Measurements from ENCODE around the gene PDE9A. TPM values are rescaled to one million over a fixed set of nuclear protein-coding genes. Genes with fewer than 3 reads are reported as not detected.

Gene PDE9A
- total RNA-seq, 1 experiment from 2014 or later = 31.9 TPM

DNA sequence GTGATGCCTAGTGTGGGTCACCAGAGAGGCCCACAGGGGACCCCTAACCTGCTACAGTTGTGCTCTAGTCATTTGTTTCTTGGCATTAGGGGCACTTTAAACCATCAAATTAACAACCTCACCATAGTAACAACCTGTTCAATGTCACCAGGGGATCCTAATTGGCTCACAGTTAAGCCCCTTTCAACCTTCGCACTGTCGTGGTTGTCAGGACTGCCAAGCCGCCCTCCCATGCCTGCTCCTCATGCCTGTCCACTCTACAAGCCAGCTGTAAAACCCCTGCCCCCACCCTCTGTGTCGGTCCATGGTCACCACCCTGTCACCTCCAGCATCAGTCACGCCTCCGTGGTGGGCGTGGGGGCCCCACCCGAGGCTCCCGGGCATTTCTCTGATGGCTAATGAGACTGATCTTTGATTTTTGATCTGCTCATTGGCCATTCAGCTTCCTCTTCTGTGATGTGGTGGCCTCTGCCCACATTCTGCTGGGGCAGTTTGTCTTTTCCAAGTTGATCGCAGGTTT lies 129.4 kb downstream of the PDE9A start:
- peaks cover 45 to 51% of the 10 kb centered on the region in 2 experiments for H3K4me1 Mint-ChIP-seq
- no peak overlapping the region for H3K27ac Mint-ChIP-seq

More for the DNA sequence above, 129.4 kb downstream of the PDE9A start:
- H3K4ac ChIP-seq (ENCODE audit: low read depth, low read length) = no peak overlapping the region
- peaks cover 7% of the 10 kb centered on the region for H3K23me2 ChIP-seq (ENCODE audit: insufficient read length, low read depth, low read length, poor library complexity, severe bottlenecking)
- no peak overlapping the region for H4K91ac ChIP-seq (ENCODE audit: insufficient read length, low read depth, low read length)
- no peak overlapping the region for H3T11ph ChIP-seq (ENCODE audit: low read length)
- no peak overlapping the region for H2BK5ac ChIP-seq (ENCODE audit: insufficient read length, low read length)
- no peak overlapping the region for H3K18ac ChIP-seq (ENCODE audit: insufficient read length, low read depth, low read length)
- no peak for DNase-seq
- TF ChIP-seq, protein P1, sequence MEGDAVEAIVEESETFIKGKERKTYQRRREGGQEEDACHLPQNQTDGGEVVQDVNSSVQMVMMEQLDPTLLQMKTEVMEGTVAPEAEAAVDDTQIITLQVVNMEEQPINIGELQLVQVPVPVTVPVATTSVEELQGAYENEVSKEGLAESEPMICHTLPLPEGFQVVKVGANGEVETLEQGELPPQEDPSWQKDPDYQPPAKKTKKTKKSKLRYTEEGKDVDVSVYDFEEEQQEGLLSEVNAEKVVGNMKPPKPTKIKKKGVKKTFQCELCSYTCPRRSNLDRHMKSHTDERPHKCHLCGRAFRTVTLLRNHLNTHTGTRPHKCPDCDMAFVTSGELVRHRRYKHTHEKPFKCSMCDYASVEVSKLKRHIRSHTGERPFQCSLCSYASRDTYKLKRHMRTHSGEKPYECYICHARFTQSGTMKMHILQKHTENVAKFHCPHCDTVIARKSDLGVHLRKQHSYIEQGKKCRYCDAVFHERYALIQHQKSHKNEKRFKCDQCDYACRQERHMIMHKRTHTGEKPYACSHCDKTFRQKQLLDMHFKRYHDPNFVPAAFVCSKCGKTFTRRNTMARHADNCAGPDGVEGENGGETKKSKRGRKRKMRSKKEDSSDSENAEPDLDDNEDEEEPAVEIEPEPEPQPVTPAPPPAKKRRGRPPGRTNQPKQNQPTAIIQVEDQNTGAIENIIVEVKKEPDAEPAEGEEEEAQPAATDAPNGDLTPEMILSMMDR (conservative IDR thresholded peaks at IDR 0.05) = no peak
- H3K9me3 Mint-ChIP-seq = peaks cover 6 to 8% of the 10 kb centered on the region in 2 experiments
- no peaks in the 10 kb centered on the region for H3K79me1 ChIP-seq (ENCODE audit: insufficient read depth, low read depth, low read length, poor library complexity, severe bottlenecking)
- no peak overlapping the region for H2AK5ac ChIP-seq (ENCODE audit: insufficient read length, low read length)
- H3K79me2 ChIP-seq (ENCODE audit: insufficient read depth, low read length) = no peaks in the 10 kb centered on the region
- peaks cover 9% of the 10 kb centered on the region; the same call in 1 of the 2 replicates for H3K4me1 ChIP-seq (ENCODE audit: insufficient read depth, low read length)
- no peak overlapping the region for H2BK20ac ChIP-seq (ENCODE audit: low read depth, low read length, poor library complexity, severe bottlenecking)
- H3K9me3 ChIP-seq (ENCODE audit: control insufficient read depth, low read depth, low read length) = no peaks in the 10 kb centered on the region
- H2BK12ac ChIP-seq (ENCODE audit: insufficient read length, low read depth, low read length) = no peak overlapping the region
- WGBS (ENCODE audit: extremely low coverage, insufficient read length, low lambda C conversion rate) = no CpG with 5 or more reads among the region's 10 CpGs
- H4K5ac ChIP-seq (ENCODE audit: insufficient read length, low read depth, low read length) = no peak overlapping the region
- H3K36me3 Mint-ChIP-seq (ENCODE audit: insufficient read depth in 1 of 3, low read depth in 3 of 3) = peaks cover 2 to 6% (median 4%) of the 10 kb centered on the region in 3 experiments; a peak in 4 of 7 replicates
- H3K23ac ChIP-seq (ENCODE audit: insufficient read length, low read depth, low read length) = no peak overlapping the region
- H3K27ac ChIP-seq (ENCODE audit: insufficient read length, low read depth, low read length) = no peak overlapping the region
- H2AFZ ChIP-seq (ENCODE audit: low read length) = no peak overlapping the region
- no peak overlapping the region for H4K8ac ChIP-seq (replicated peaks; ENCODE audit: insufficient read length, low read depth, low read length)
- no peak overlapping the region for H3K56ac ChIP-seq (ENCODE audit: insufficient read length, low read depth, low read length)
- peaks cover 3% of the 10 kb centered on the region; the same call in 1 of the 2 replicates for H3K27me3 ChIP-seq (ENCODE audit: insufficient read depth, low read length)
- H3K9ac ChIP-seq (ENCODE audit: extremely low read depth, insufficient read length, low read length) = no peak overlapping the region
- no peak overlapping the region for H2BK15ac ChIP-seq (ENCODE audit: low read depth, low read length)
- H2BK120ac ChIP-seq (ENCODE audit: low read depth, low read length, poor library complexity, severe bottlenecking) = no peak overlapping the region
- peaks cover 52% of the 10 kb centered on the region for H3K27me3 Mint-ChIP-seq (ENCODE audit: low read depth)
- H4K20me1 ChIP-seq (ENCODE audit: control insufficient read depth, insufficient read depth, insufficient read length) = no peaks in the 10 kb centered on the region
- H3K14ac ChIP-seq (ENCODE audit: insufficient read depth, low read length) = no peak overlapping the region
- H3K4me3 Mint-ChIP-seq = peak overlapping the region in 1 of 2 experiments; percentile 66; a peak in 2 of 5 replicates
- no peak overlapping the region for H3K4me2 ChIP-seq (ENCODE audit: insufficient read depth, insufficient read length, low read length)
